Articular chondrocyte of knee joint (primary cell): ENCODE measurements around the gene HOGA1. TPM values are rescaled to one million over a fixed set of nuclear protein-coding genes. Genes with fewer than 3 reads are reported as not detected.

Source experiments
- total RNA-seq: library from RNA; depleted of rRNA; stranded (reverse); fragments of >200 nt; gene quantifications from 2 replicates; pipeline ENCODE4 v1.2.3, GENCODE V29; 2012

The HOGA1 gene
- 5.0 and 6.5 TPM in 2 replicates for total RNA-seq

DNA sequence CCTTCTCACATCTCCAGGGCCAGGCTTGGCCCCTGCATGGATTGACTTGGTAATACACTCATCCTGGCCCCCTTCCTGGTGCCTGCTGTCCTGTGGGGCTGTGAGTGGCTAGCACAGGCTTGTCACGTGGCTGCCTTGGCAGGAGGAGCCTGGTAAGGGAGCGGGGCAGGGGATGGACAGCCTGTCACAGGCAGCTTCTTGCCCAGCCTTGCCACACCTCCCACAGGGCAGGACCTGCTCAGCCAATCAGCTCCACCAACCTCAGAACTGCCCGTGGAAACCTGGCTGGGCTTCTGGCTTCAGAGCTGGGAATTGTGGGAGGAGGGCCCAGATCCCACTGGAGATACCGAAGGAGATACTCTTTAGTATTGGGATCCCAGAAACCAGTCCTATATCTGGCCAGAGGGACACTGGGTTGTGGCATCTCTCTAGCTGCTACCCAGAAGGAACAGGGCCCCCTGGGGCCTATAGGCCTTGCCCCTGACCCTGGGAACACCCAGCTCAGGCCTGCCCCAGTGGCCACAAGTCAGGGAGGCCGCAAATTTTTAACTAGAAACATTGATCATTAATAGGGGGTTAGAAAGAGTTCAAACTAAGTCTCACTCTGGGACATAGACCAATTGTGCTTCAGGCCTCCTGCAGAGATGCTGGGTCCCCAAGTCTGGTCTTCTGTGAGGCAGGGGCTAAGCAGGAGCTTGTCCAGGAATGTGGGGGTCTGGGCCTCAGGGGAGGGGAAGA lies at the start of gene HOGA1:
HOGA1 (plus strand) TSS at position 330 of the 738 bp plus-strand sequence; CDS start at position 645, 315 bp downstream.

DNA sequence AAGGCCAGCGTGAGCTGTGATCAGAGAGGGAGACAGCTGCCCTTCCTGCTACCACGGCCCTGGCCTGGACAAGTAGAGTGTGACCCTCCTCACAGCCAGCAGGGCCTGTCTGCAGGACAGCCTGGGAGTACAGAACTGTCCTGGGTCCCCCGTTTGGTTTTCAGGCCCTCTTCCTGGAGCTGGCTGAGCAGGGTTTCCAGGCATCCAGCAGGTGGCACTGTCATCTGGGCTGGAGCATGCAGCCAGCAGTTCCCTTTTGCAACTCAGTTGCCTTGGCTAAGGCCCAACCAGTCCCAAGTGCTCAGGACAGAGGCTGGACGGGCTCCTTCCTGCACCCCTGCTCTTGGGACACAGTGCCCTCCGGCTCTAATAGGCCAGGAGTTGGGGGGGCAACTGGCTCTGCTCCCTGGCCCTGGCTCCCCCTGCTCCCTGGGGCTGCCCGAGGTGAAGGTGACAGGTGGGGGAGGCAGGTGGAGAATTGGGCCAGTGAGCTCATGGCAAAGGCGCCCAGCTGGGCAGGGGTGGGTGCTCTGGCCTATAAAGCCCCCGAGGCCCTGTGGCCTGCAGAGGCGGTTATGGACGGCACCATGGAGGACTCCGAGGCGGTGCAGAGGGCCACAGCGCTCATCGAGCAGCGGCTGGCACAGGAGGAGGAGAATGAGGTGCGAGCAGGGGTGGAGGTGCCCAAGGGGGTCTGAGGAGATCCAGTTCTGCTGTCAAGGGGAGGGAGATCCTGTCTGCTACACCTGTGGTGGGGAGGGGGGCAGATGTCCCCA lies 11.8 kb upstream of the HOGA1 start, which contains the start of gene ANKRD2:
ANKRD2 (plus strand) TSS at position 566 of the 776 bp plus-strand sequence; CDS start at position 576, 10 bp downstream.

DNA sequence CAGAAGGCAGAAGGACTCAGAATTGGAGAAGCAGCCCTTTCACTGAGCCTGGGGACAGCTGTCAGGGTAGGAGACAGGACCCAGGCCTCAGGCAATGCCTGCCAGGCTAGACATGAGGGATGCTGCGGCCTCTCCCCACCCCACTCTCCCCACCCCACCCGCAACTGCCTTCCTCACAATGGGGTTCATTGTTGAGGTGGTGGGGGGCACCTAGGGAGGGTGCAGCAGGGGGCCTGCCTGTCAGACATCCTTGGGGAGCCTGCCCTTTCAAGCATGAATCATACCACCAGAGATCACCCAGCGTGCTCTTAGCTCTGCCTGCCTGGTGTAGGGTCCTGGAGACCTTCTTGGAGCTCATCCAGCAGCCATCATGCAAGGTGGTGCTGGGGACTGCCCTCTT lies 5.3 kb downstream of the HOGA1 start, which contains the start of gene C10orf62:
C10orf62 (plus strand) TSS at position 243 of the 400 bp plus-strand sequence. CDS start 177 bp downstream, outside the sequence.

DNA sequence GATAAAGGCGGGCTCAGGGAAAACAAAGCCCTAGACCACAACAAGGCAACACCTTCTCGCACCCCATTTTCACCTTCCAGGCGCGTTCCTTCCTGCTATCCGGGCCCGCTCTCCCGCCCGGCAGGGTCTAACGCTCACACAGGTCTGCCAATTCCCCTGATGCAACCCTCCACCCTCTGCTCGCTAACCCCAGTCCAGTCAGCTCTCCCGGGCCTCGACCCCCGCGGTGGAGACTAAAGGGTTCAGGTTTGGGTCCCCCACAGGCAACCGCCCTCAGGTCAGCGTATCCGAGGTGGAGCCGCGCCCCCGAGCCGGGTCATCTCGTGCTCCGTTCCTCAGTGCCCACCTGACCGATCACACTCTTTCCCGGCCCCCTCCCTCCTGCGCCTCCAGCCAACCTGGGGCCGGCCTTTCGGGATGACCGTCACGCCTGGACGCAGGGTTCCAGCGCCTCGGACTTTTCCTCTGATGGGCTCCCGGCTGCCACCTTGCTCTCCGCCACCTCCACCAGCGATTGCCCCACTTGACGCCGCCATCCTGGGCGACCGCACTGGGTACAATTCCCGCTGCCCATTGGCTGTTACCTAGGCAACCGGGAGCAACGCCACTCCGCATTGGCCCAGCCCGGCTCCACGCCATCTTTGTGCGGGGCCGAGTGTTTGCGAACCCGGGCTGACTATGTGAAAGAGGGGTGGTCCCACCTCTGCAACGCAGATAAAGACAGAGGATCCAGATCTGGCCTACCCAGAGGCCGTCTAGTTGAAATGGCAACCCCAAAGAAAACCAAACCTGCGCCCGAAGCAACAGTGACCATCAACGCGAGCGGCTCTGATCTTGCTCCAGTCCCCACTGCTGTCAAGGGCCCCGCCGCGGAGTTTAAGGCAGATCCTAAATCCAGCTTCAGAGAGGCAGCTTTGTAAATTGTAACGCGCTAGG lies 49.0 kb downstream of the HOGA1 start, which contains the start of gene MORN4:
MORN4 (minus strand) TSS at position 552 of the 936 bp plus-strand sequence. CDS start 13,847 bp downstream, outside the sequence.

DNA sequence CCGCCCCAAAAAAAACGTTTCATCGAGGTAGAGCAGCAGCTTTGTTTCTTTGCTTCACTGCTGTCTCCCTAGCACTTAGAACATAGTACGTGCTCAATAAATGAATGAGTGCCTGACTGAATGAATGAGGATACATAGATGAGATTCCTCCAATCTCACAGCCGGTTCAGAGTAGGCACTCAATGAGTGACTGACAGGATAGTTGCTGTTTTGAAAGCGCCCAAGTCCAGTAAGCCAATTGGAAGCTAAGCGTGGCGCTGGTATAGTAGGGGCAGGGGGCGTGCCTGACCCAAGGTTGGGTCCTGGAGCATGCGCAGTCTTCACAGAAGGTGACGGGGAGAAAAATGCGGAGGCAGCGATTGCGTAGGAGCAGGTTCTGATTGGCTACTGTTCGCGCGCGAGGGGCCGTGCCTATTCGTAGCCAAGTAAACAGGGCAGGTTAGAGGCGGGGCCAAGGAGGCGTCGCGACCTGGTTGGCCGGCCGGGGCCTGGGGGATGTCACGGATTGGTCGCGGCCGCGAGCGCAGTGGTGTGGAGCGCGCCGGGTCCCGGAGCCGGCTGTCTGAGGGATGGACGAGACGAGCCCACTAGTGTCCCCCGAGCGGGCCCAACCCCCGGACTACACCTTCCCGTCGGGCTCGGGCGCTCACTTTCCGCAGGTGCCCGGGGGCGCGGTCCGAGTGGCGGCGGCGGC lies 56.1 kb downstream of the HOGA1 start, which contains the start of gene PI4K2A:
PI4K2A (plus strand) TSS at position 498 of the 694 bp plus-strand sequence; CDS start at position 570, 72 bp downstream.

Other genes starting within 250 kb of the HOGA1 start
- 5.0 and 6.5 TPM in 2 replicates for gene FRAT2, start 249.7 kb upstream of the HOGA1 start, total RNA-seq
- gene RRP12, start 183.0 kb upstream of the HOGA1 start, total RNA-seq = 14.0 and 15.2 TPM in 2 replicates
- 524 and 551 TPM in 2 replicates for gene PGAM1, start 158.2 kb upstream of the HOGA1 start, total RNA-seq
- 36.5 and 44.2 TPM in 2 replicates for gene EXOSC1, start 138.4 kb upstream of the HOGA1 start, total RNA-seq
- gene ZDHHC16, start 138.2 kb upstream of the HOGA1 start, total RNA-seq = 45.9 and 46.9 TPM in 2 replicates
- 56.3 and 57.9 TPM in 2 replicates for gene MMS19, start 86.0 kb upstream of the HOGA1 start, total RNA-seq
- 14.0 and 16.1 TPM in 2 replicates for gene UBTD1, start 85.5 kb upstream of the HOGA1 start, total RNA-seq
- gene ANKRD2, start 11.6 kb upstream of the HOGA1 start, total RNA-seq = 0.86 and 1.0 TPM in 2 replicates
- gene C10orf62, start 5.3 kb downstream of the HOGA1 start, total RNA-seq = 0.32 and 0.52 TPM in 2 replicates
- gene MORN4, start 49.1 kb downstream of the HOGA1 start, total RNA-seq = 4.3 and 6.1 TPM in 2 replicates
- gene PI4K2A, start 56.3 kb downstream of the HOGA1 start, total RNA-seq = 25.5 and 28.8 TPM in 2 replicates
- gene AVPI1, start 102.9 kb downstream of the HOGA1 start, total RNA-seq = 62.7 and 97.2 TPM in 2 replicates
- gene MARVELD1, start 129.3 kb downstream of the HOGA1 start, total RNA-seq = 57.7 and 68.2 TPM in 2 replicates
- gene ZFYVE27, start 152.7 kb downstream of the HOGA1 start, total RNA-seq = 17.0 and 17.4 TPM in 2 replicates
- gene SFRP5, start 187.6 kb downstream of the HOGA1 start, total RNA-seq = not detected in 2 replicates